Measurements from ENCODE around the gene PYCARD. TPM values are rescaled to one million over a fixed set of nuclear protein-coding genes. Genes with fewer than 3 reads are reported as not detected.

The PYCARD gene
- polyA plus RNA-seq, 1 donor from 2014 or later: not detected

DNA sequence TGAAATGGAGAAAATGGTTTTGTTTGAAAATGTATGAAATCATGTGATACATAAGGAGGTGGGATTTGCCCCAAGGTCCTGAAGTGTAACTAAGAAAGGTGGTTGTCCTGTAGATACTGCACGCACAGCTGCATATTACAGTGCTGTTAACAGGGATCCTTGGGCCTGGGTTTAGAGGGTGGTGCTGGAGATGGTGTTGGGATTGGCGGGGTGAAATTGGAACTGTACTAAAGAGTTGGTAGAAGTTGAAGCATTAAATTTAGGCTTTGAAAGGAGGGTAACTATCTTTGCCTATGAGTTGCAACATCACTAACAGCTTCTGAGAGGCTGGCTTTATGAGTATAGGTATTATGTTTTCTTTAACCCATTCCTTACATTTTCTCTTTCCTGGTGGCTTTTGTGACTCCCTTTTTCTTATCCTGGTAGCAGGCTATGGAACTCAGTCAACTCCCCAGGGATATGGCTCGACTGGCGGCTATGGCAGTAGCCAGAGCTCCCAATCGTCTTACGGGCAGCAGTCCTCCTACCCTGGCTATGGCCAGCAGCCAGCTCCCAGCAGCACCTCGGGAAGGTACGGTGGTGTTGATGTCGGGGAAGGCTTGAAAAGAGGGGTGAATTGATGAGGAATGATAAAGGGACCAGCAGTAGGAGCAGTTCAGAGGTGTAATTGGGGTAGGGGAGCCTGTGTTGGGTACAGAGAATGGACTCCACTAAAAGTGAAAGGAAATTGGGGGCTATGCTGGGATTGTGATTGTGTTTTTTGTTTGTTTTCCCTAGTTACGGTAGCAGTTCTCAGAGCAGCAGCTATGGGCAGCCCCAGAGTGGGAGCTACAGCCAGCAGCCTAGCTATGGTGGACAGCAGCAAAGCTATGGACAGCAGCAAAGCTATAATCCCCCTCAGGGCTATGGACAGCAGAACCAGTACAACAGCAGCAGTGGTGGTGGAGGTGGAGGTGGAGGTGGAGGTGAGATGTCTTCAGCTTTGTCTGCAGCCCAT lies 18.8 kb downstream of the PYCARD start:
- Histone ChIP-seq H2AFZ (ENCODE audit: low read depth, low read length) (no peak overlapping the region), H3K9ac (ENCODE audit: low read length) (no peak overlapping the region), H3K9me3 (ENCODE audit: low read length) (no peaks in the 10 kb centered on the region), H3K27me3 (ENCODE audit: insufficient read depth, low read depth, low read length) (no peaks in the 10 kb centered on the region), H3K4me2 (ENCODE audit: low read length) (no peak overlapping the region), H3K9me2 (ENCODE audit: insufficient read depth, low read length) (no peaks in the 10 kb centered on the region), H3K36me3 (ENCODE audit: insufficient read depth, low read length) (peaks cover 4% of the 10 kb centered on the region), H3F3A (ENCODE audit: insufficient read depth, low read length, poor library complexity, severe bottlenecking) (no peaks in the 10 kb centered on the region), H3K4me3 (ENCODE audit: low read length) (peak overlapping the region; percentile 91), H4K20me1 (ENCODE audit: insufficient read depth) (peaks cover 65% of the 10 kb centered on the region), H3K27ac (ENCODE audit: low read length) (no peak overlapping the region), H3K79me2 (replicated peaks; ENCODE audit: insufficient read depth, low read length) (peaks cover 63% of the 10 kb centered on the region)
- TF ChIP-seq TAF1 (IDR thresholded peaks at IDR 0.05; ENCODE audit: low read depth) (no peak), MXI1 (conservative IDR thresholded peaks at IDR 0.05; ENCODE audit: poor library complexity, severe bottlenecking) (no peak), SMC3 (conservative IDR thresholded peaks at IDR 0.05; ENCODE audit: poor library complexity) (no peak), POLR2AphosphoS5 (IDR thresholded peaks at IDR 0.05) (no peak), EZH2 (IDR thresholded peaks at IDR 0.05; ENCODE audit: borderline replicate concordance, insufficient read depth, low read length, poor library complexity, severe bottlenecking) (no peak)
- TF ChIP-seq, protein P1, sequence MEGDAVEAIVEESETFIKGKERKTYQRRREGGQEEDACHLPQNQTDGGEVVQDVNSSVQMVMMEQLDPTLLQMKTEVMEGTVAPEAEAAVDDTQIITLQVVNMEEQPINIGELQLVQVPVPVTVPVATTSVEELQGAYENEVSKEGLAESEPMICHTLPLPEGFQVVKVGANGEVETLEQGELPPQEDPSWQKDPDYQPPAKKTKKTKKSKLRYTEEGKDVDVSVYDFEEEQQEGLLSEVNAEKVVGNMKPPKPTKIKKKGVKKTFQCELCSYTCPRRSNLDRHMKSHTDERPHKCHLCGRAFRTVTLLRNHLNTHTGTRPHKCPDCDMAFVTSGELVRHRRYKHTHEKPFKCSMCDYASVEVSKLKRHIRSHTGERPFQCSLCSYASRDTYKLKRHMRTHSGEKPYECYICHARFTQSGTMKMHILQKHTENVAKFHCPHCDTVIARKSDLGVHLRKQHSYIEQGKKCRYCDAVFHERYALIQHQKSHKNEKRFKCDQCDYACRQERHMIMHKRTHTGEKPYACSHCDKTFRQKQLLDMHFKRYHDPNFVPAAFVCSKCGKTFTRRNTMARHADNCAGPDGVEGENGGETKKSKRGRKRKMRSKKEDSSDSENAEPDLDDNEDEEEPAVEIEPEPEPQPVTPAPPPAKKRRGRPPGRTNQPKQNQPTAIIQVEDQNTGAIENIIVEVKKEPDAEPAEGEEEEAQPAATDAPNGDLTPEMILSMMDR (IDR thresholded peaks at IDR 0.05; ENCODE audit: poor library complexity, severe bottlenecking): no peak

DNA sequence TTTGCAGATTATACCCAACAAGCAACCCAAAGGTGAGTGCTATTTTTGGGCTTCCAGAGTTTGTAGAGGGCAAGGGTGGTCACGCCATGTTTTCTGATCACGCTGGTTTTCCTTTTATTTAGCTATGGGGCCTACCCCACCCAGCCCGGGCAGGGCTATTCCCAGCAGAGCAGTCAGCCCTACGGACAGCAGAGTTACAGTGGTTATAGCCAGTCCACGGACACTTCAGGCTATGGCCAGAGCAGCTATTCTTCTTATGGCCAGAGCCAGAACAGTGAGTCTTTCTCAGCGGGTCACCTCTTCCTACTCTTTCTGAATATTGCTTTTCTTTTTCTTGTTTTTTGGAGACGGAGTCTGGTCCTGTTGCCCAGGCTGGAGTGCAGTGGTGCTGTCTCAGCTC lies 20.2 kb downstream of the PYCARD start:
- Histone ChIP-seq H3F3A (ENCODE audit: insufficient read depth, low read length, poor library complexity, severe bottlenecking) (no peaks in the 10 kb centered on the region), H3K9ac (ENCODE audit: low read length) (no peak overlapping the region), H3K9me3 (ENCODE audit: low read length) (no peaks in the 10 kb centered on the region), H3K4me3 (ENCODE audit: low read length) (peak overlapping the region; percentile 91), H3K4me2 (ENCODE audit: low read length) (no peak overlapping the region), H3K36me3 (ENCODE audit: insufficient read depth, low read length) (peaks cover 4% of the 10 kb centered on the region), H3K27ac (ENCODE audit: low read length) (no peak overlapping the region), H3K79me2 (replicated peaks; ENCODE audit: insufficient read depth, low read length) (peaks cover 59% of the 10 kb centered on the region), H3K27me3 (ENCODE audit: insufficient read depth, low read depth, low read length) (no peaks in the 10 kb centered on the region), H2AFZ (ENCODE audit: low read depth, low read length) (no peak overlapping the region), H4K20me1 (ENCODE audit: insufficient read depth) (peaks cover 55% of the 10 kb centered on the region), H3K9me2 (ENCODE audit: insufficient read depth, low read length) (no peaks in the 10 kb centered on the region)
- TF ChIP-seq, protein P2, sequence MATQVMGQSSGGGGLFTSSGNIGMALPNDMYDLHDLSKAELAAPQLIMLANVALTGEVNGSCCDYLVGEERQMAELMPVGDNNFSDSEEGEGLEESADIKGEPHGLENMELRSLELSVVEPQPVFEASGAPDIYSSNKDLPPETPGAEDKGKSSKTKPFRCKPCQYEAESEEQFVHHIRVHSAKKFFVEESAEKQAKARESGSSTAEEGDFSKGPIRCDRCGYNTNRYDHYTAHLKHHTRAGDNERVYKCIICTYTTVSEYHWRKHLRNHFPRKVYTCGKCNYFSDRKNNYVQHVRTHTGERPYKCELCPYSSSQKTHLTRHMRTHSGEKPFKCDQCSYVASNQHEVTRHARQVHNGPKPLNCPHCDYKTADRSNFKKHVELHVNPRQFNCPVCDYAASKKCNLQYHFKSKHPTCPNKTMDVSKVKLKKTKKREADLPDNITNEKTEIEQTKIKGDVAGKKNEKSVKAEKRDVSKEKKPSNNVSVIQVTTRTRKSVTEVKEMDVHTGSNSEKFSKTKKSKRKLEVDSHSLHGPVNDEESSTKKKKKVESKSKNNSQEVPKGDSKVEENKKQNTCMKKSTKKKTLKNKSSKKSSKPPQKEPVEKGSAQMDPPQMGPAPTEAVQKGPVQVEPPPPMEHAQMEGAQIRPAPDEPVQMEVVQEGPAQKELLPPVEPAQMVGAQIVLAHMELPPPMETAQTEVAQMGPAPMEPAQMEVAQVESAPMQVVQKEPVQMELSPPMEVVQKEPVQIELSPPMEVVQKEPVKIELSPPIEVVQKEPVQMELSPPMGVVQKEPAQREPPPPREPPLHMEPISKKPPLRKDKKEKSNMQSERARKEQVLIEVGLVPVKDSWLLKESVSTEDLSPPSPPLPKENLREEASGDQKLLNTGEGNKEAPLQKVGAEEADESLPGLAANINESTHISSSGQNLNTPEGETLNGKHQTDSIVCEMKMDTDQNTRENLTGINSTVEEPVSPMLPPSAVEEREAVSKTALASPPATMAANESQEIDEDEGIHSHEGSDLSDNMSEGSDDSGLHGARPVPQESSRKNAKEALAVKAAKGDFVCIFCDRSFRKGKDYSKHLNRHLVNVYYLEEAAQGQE (IDR thresholded peaks at IDR 0.05; ENCODE audit: borderline replicate concordance): no peak
- TF ChIP-seq EZH2 (IDR thresholded peaks at IDR 0.05; ENCODE audit: borderline replicate concordance, insufficient read depth, low read length, poor library complexity, severe bottlenecking): no peak
- TF ChIP-seq MXI1 (conservative IDR thresholded peaks at IDR 0.05; ENCODE audit: poor library complexity, severe bottlenecking): no peak
- TF ChIP-seq TAF1 (IDR thresholded peaks at IDR 0.05; ENCODE audit: low read depth): no peak

Measured in neural cell (in vitro differentiated cells).